GM18861 (cell line): ENCODE measurements around the gene RUFY1.
"Not testable (repeated sequence)": the region's sequence is repeated elsewhere in the genome, so short reads cannot be mapped to it uniquely, and the experiment has no call there.

Source experiments
- ATAC-seq: cut with Tn5 transposase; IDR thresholded peaks from one replicate; pipeline ENCODE4 v1.9.1; 2021; ENCODE audit not compliant: unreplicated experiment

RUFY1 gene, protein sequence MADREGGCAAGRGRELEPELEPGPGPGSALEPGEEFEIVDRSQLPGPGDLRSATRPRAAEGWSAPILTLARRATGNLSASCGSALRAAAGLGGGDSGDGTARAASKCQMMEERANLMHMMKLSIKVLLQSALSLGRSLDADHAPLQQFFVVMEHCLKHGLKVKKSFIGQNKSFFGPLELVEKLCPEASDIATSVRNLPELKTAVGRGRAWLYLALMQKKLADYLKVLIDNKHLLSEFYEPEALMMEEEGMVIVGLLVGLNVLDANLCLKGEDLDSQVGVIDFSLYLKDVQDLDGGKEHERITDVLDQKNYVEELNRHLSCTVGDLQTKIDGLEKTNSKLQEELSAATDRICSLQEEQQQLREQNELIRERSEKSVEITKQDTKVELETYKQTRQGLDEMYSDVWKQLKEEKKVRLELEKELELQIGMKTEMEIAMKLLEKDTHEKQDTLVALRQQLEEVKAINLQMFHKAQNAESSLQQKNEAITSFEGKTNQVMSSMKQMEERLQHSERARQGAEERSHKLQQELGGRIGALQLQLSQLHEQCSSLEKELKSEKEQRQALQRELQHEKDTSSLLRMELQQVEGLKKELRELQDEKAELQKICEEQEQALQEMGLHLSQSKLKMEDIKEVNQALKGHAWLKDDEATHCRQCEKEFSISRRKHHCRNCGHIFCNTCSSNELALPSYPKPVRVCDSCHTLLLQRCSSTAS

DNA sequence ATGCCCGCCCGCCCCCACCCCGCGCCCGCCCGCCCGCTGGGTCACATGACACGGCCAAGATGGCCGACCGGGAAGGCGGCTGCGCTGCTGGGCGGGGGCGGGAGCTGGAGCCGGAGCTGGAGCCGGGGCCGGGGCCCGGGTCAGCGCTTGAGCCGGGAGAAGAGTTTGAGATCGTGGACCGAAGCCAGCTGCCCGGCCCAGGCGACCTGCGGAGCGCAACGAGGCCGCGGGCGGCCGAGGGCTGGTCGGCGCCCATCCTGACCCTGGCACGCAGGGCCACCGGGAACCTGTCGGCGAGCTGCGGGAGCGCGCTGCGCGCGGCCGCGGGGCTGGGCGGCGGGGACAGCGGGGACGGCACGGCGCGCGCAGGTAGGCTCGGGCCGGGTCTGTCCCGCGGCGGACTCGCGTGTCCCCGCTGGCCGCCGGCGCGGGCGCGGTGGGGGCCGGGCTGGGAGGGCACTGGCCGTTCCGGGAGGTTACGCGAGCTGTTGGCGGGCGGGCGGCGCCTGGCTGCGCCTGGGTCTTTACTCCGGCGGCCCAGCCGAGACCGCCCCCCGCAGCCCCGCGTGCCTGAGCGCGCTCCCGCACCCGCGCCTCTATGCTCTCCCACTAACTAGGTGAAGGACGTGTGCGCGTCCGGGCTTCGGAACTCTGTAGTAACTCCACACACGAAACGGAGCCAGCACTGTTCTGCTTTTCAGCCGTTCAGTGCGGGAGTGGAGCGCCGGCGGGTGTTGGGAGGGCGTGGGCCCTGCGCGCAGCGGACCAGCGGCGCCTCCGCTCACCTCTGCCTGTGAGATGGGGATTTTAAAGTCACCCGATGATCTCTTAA lies at the start of gene RUFY1:
Gene RUFY1 (plus strand): TSS at position 44 of the 832 bp plus-strand sequence. CDS start 16 bp downstream, at position 60.
- peak; percentile 76 for ATAC-seq

DNA sequence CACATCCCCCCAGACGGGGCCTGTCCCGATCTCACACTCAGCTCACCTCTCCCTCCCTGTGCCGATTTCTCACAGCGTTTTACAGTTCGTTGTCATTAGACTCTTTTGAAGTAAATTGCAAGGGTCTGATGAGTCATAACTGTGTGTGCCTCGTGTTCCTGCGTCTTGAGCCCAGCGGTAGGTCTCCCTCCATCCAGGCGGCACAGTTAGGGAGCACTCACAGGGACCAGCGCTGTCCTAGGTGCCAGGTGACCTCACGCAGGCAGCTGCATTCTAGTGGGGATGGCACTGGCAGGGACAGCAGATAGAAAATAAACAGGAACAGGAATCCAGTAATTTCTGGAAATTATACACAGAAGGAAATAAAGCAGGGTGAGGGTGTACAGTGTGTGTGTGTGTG lies 48.4 kb upstream of the RUFY1 start:
- not testable (repeated sequence) for ATAC-seq

DNA sequence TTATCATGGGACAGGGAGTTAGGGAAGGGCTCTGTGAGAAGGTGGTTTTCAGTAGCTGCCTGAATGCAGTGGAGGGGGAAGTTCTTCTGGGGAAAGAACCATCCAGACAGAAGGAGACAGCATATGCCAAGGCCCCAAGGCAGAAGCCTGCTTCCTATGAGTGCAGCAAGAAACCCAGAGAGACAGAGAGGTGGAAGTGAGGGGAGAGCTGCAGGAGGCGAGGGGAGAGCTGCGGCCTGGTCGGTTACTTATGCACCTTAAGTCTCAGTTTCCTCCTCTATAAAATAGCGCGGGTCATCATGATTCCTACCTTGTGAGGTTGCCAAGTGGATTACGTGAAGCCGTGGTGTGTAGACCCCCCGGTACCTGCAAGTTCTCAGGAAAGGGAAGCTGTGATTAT lies 47.9 kb upstream of the RUFY1 start:
- not testable (repeated sequence) for ATAC-seq

DNA sequence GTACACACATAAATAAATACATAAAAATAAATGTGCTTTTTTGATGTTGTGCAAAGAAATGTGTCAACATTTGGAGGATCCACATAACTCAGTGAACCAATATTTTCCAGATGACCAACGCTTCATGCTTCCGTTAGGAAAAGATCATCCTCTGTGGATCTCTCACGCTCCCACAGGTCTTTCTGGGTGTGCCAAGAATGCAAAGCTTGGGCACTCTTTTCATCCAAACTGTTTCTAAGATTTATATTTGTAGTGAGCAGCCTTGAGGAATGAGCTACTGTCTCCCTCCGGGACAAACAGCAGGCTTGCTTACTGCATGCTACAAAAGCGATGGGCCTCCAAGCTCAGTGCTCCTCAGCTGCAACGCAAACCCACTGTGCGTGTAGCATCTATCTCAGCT lies 46.2 kb upstream of the RUFY1 start:
- ATAC-seq, result no peak

DNA sequence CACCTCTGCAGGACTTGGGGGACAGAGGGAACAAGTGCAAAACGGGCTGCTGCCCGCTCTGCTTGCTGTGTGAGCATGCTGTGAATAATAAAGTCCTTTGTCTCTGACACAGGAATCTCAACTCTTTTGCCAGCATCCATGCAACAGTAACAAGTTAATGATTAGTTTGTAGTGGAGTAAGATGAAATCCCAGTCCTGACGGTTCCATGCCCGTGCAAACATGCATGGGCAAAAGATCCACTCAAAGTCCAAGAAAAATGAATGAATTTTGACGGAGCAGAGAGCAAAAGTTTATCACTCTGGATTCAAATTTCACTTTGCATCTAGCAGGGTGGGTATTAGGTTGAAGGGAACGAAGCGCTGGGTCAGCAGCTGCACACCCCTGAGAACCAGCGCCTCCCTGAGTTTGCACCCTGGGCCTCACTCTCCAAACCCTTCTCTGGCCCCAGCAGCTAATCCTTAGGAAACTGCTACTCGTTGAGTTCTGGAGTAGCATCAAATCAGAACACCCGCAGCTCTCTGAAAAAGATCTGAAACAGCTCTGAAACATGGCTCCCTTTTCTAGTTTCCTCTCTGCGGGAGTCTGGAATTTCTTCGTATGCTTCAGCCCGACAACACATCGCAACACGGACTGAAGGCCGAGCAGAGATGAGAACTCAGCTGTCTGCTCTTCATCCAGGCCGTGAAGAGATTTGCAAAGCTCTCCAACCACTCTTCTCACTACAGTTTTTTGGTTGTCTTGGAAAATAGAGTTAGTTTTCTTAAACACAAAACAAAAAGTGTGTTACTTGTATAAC lies 45.6 kb upstream of the RUFY1 start:
- no peak for ATAC-seq

DNA sequence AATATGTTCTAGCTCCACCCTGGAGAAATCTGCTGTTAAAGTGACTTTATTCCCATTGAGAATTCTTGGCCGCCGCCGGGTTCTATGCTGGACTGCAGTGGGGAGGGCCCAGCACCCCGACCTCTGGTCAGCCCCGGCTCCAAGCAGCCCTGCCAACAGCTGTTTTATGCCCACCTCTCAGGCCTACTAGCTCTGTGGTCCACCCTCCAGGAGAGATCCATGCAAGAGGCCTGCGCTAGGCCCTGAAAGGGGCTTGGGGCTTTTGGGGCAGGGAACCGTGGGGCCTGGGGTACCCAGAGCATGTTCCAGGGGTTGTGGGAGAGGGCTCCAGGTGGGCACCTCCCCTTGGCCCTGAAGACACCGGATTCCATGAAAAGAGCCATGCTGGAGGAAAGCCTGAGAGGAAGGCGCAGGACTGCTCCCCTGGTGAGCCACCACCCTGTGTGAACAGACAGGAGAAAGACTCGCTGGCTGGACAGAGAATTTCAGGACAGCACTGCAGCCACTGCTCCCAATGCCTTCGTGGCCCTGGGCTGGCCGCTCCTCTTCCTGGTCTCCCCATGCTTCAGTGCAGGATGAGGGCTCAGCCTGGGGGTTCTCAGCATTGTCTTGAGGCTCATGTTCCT lies 44.6 kb upstream of the RUFY1 start:
- ATAC-seq, result no peak

DNA sequence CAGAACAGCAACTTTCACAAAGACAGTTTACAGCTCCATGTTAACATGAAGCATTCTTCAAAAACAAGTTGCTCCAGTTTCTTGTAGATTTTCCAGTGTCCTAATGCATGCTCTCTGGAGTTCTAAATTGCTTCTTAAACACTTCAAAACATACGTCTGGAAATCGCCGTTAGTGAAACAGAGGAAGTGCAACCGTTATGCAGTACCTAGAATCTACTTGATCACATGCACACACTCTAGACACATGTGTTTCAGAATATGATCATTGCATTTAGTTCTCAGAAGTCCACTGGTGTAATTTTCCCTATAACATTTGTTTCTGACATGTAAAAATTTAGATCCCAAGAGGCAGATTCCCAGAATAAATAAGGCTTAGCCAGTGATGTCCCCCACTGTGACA lies 41.1 kb upstream of the RUFY1 start:
- no peak for ATAC-seq

DNA sequence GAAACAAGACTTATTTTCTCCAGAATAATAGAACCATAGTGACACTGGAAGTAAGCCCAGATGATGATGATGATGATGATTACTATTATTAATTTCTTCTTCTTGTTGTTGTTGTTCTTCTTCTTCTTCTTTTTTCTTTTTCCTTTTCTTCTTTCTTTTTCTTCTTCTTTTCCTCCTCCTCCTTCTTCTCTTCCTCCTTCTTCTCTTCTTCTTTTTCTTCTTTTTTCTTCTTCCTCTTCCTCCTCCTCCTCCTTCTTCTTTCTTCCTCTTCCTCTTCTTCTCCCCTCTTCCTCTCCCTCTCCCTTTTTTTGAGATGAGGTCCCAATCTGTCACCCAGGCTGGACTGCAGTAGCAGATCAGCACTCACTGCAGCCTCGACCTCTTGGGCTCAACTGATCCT lies 40.5 kb upstream of the RUFY1 start:
- ATAC-seq, result no peak

DNA sequence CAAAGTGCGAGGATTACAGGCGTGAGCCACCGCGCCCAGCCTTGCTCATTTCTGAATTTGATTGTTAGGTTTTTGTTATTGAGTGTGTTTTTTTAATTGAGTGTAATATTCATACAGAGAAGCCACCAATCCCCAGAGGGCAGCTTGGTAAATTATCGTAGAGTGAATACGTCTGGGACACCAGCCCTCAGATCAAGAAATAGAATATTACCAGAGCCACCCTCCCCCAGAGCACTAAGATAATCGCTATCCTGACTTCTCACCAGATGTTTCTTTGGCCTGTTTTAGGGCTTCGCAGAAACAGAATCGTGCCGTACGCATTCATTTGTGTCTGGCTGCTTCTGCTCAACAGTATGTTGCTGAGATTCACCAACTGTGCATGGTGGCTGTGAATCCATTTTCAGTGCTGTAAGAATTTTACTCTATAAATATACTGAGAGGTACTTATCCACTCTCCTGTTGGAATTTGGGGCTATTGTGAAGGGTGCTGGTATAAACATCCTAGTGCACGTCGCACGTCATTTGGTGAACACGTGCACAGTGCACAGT lies 37.8 kb upstream of the RUFY1 start:
- no peak for ATAC-seq

DNA sequence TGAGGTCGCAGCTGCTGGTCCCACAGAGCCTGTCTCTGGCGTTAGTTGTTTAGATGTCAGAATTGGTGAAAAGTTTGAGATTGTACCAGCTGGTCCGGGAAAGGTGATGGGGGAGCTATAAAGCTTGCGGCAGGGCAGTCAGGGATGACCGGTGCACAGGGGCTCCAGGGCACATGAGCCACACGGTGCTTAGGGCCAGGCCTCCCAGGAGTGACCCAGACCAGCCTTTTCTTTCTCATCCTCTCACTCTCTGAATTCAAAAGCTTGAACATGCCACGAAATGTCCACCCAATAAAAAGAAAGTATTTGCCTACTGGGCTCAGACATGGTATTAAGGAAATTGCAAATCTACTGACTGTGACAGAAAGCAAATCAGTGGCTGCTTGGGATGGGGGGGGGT lies 34.9 kb upstream of the RUFY1 start:
- ATAC-seq, result not testable (repeated sequence)

DNA sequence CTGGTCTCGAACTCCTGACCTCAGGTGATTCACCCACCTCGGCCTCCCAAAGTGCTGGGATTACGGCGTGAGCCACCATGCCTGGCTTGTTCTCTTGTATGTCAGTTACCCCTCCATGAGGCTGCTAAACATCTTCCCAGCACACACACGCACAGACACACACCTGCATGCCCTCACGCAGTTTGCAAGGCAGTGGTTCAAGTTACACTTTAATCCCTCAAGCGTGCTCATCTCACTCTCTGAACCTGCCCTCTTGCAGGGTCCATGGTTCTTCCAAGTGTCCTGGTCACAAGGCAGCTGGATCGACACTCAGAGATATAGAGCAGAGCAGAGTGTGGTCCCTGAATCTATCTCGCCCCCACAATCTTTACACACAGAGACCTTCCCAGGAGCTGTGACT lies 34.1 kb upstream of the RUFY1 start:
- ATAC-seq, result no peak

DNA sequence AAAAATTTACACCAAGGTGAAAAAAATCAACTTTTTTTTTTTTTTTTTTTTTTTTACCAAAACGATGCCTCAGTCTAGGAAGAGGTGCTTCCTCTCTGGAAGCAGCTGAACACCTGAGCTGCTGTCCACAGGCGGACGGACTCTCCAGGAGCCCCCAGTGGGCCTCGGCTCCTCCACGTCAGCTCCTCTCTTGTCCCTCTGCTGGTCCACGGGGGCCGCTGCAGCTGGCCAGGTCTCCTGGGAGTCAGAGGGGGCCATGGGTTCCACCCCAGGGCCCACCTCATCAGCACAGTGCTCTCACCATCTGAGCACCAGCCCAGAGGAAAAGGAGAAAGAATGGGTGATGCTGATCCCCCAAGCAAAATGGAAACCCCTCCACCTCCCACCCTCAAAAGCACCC lies 32.6 kb upstream of the RUFY1 start:
- not testable (repeated sequence) for ATAC-seq

DNA sequence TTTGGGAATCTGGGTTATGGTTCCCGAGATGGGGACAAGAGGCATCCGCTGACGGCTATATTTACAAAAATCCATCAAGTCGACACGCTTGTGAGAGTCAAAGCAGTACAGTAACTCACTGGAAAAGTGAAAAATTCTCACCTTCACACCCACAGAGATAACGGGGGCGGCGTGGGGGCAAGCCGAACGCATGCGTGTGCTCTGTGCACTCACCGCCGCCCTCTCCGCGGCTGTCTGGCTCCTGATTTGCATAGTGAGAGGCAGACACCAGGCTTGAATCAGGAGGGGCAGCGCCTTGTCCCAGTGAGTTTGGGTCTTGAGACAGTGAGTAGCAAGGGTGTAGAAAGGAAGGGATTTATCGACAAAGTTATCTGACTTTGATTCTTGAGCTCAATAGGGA lies 32.0 kb upstream of the RUFY1 start:
- peak; percentile 69 for ATAC-seq

DNA sequence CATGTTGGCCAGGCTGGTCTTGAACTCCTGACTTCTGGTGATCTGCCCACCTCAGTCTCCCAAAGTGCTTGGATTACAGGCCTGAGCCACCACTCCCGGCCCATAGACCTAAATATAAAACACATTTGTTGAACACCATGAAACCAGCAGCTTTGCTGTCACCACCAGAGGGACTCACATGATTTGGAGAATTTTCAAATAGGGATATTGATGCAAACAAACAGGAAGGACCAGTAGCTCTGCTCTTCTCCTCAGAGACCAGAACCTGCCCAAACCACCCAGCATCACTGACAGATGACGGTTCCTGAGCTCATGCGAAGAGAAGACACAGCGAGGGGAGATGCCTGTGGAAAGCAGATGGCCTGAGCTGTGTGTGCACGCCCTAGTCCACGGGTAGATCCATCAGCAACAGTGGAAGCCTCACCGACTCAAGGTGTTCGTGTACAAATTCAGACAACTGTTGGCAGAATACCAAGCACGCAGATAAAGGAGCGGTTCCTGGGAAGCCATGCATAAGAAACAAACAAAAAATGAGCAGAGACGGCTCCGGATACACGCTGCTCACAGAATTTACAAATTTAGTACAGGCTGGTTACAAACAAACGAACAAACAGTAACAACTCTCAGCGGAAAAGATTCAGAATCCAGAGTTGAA lies 30.8 kb upstream of the RUFY1 start:
- ATAC-seq, result not testable (repeated sequence)

DNA sequence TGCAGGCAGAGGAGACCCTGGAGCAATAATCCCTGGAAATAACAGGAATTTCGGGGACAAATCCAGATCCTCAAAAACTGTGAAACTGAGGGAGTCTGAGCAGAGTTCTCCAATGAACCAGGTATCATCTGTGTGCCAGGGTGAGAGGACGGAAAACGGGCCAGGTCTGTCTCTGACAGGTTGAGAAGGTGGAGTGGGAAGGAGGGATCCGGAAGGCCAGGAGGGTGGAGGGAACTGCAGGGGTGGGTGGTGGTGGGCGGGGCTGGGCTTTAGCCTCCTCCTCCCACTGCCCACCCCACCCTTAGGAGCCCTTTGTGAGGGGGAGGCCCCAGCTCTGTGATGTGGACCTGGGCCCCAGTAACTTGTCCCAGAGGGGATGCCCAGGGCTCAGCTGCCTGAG lies 28.2 kb upstream of the RUFY1 start:
- not testable (repeated sequence) for ATAC-seq

DNA sequence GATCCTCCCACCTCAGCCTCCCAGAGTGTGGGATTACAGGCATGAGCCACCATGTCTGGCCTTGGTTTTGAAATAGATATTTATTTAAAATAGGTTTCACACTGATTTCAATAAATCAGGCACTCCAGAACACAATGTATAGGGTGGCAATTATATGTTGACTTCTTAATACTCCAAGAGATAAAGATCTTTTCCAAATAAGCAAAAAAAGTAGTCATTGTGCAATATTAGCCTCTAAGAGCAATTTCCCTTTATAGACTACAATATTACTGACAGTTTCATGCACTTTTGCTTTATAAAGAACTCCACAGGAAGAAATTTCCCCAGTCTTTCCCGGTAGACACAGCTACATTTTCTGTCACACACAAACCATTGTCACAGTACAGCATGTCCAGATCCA lies 23.4 kb upstream of the RUFY1 start:
- ATAC-seq, result no peak

DNA sequence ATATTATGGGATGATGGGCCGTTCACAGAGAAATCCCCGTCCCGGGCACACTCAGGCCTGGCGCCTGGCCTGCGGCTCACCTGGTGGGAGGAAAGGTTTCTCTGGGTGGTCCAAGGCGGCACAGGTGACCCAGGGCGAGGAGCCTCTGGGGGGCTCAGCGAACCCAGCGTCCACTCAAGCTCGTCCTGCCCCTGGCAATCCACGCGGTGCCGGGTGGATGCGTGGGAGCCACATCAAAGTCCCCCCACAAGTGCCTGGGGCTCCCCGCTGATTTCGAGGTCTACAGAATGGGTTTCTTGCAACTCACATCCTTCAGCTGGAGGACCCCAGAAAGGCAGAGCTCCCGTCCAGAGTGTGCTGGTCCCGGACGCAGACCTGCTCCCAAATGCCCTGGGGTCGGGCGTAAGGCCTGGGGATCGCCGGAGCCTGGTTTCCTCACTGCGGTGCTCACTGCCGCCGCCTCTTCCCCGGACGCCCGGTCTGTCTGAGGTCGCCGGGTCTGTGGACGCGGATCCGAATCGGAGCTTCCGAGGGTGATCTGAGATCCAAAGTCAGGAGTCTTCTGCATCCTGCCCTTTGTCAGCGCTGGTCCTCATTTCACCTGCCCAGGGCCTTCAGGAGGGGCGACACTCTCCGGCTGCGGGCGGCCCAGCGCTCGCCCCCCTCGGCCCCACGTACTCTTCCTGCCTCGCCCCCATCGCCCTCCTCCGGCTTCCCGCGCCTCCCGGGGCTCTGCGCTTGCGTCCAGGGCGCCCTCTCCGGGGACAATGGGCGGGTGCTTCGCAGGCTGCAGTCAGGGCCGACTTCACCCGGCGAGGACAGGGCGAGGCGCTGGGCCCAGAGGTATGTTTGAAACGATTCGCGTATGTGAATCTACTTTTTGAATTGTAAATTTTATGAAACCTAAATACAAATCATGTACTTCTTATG lies 20.0 kb upstream of the RUFY1 start:
- ATAC-seq, result peak; percentile 53

DNA sequence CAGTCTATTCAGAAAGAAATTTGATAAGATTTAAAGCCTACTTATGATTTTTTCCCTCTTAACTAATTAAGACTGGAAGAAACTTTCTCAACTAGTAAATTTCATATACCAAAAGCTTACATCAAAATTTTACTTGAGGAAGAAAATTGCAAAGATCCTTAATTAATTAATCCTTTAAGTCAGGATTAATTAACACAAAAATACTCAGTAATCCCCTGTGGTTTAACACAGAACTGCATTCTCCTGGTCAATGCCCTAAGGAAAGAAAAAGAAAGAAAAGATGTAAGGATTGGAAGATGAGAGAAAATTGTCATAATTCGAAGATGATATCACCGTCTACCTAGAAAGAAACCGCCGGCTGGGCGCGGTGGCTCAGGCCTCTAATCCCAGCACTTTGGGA lies 17.3 kb upstream of the RUFY1 start:
- ATAC-seq, result no peak
